Common myeloid progenitor, CD34-positive (primary cell): ENCODE results near the gene NOL4L.

ENCODE experiments used
- CTCF ChIA-PET: fragments of 350-600 bp; sonication (Branson Sonifier 250); formaldehyde crosslinking; loops from one replicate; lab custom pipeline; 2021; ENCODE audit warnings: antibody characterized with exemption; lab: Charles Lee
- POLR2A ChIA-PET: fragments of 350-600 bp; sonication (Branson Sonifier 250); formaldehyde crosslinking; loops from one replicate; lab custom pipeline; 2021; ENCODE audit warnings: antibody characterized with exemption; lab: Charles Lee
- DNase-seq, 3 donors: peaks; one replicate each; pipeline versions ENCODE4 v3.0.0 to v3.0.0-alpha.2; 2013
- H3K27ac ChIP-seq, 2 experiments: 1 replicate in 1 of 2; 2 replicates in 1 of 2; pipeline ENCODE4 v1.7.0; 2013; ENCODE audit warnings: inconsistent platforms in 2 of 2, low read length in 2 of 2, mild to moderate bottlenecking in 2 of 2, low read depth in 1 of 2, moderate library complexity in 1 of 2; ENCODE audit not compliant: severe bottlenecking in 2 of 2, insufficient read depth in 1 of 2, poor library complexity in 1 of 2
- H3K27me3 ChIP-seq, 5 experiments: replicated peaks in 2 of 5; 1 replicate in 3 of 5; 2 replicates in 2 of 5; pipeline versions ENCODE4 v1.6.1 to v1.7.0; 2013; ENCODE audit warnings: low read length in 4 of 5, mild to moderate bottlenecking in 2 of 5, moderate library complexity in 2 of 5, inconsistent platforms in 1 of 5; ENCODE audit not compliant: insufficient read depth in 5 of 5, control insufficient read depth in 4 of 5
- H3K36me3 ChIP-seq, 4 experiments: 1 replicate in 2 of 4; 2 replicates in 2 of 4; pipeline versions ENCODE4 v1.6.1 to v1.7.0; 2013; ENCODE audit warnings: low read length in 3 of 4, control low read depth in 1 of 4, mild to moderate bottlenecking in 1 of 4; ENCODE audit not compliant: control insufficient read depth in 4 of 4, insufficient read depth in 4 of 4
- H3K4me1 ChIP-seq, 4 experiments: 1 replicate in 3 of 4; 2 replicates in 1 of 4; pipeline versions ENCODE4 v1.6.1 to v1.7.1; 2013; ENCODE audit warnings: low read length in 3 of 4, mild to moderate bottlenecking in 3 of 4, control low read depth in 1 of 4, inconsistent platforms in 1 of 4, moderate library complexity in 1 of 4; ENCODE audit not compliant: control insufficient read depth in 4 of 4, insufficient read depth in 4 of 4; ENCODE audit errors: control extremely low read depth in 1 of 4
- H3K4me3 ChIP-seq, 7 experiments: 1 replicate in 4 of 7; 2 replicates in 3 of 7; pipeline versions ENCODE4 v1.5.1 to v1.7.0; 2013; ENCODE audit warnings: mild to moderate bottlenecking in 7 of 7, low read length in 6 of 7, moderate library complexity in 6 of 7, inconsistent platforms in 2 of 7, low read depth in 2 of 7, control low read depth in 1 of 7; ENCODE audit not compliant: insufficient read depth in 4 of 7, control insufficient read depth in 1 of 7; ENCODE audit errors: extremely low read depth in 1 of 7
- H3K9me3 ChIP-seq, 5 experiments: 1 replicate in 4 of 5; 2 replicates in 1 of 5; pipeline versions ENCODE4 v1.6.1 to v1.7.1; 2013; ENCODE audit warnings: low read length in 4 of 5, mild to moderate bottlenecking in 2 of 5, inconsistent platforms in 1 of 5, low read depth in 1 of 5, moderate library complexity in 1 of 5; ENCODE audit not compliant: control insufficient read depth in 4 of 5, insufficient read depth in 2 of 5; ENCODE audit errors: control extremely low read depth in 1 of 5
- WGBS: methylation state at CpG from one replicate; pipeline ENCODE4 v1.1.5; 2013; ENCODE audit not compliant: insufficient coverage; 5-methylcytosine and 5-hydroxymethylcytosine counted together

NOL4L gene

GRCh38 chr20:32484225-32484957 lies 100.7 kb downstream of the NOL4L start:
- Histone ChIP-seq H3K4me3 (peak overlapping the region; percentile 48 to 78 (median 65)), H3K9me3 (no peaks in the 10 kb centered on the region), H3K27ac (peak overlapping the region in 1 of 2 experiments; percentile 49), H3K27me3 (no peaks in the 10 kb centered on the region), H3K36me3 (peaks cover 0 to 19% (median 5%) of the 10 kb centered on the region in 4 experiments), H3K4me1 (peaks cover 4 to 51% (median 48%) of the 10 kb centered on the region in 4 experiments)
- WGBS = 0% methylated on average over 45 of the region's 74 CpGs
- DNase-seq = peak in 2 of 3 donors; percentile 44 to 67
- ChIA-PET CTCF (interaction anchor here (0.9 to 4.4 kb wide), 8 partner anchors 8 to 38 kb away, joined by 3 to 20 read pairs (median 8); no protein-coding TSS in a partner anchor), POLR2A (interaction anchor here (0.6 to 3.4 kb wide), 7 partner anchors 9 to 335 kb away, joined by 3 to 18 read pairs (median 5); no protein-coding TSS in a partner anchor)

- H3K4me1 ChIP-seq = peaks cover 5 to 59% (median 55%) of the 10 kb centered on the region in 4 experiments
- CTCF ChIA-PET = interaction anchor here (0.6 to 4.4 kb wide), 9 partner anchors 7 to 76 kb away, joined by 3 to 20 read pairs (median 4); no protein-coding TSS in a partner anchor
- POLR2A ChIA-PET = interaction anchor here (0.6 to 3.4 kb wide), 6 partner anchors 8 to 334 kb away, joined by 3 to 18 read pairs (median 4); no protein-coding TSS in a partner anchor
- H3K4me3 ChIP-seq = peak overlapping the region; percentile 49 to 85 (median 69)
- H3K36me3 ChIP-seq = peaks cover 0 to 23% (median 5%) of the 10 kb centered on the region in 4 experiments
- H3K9me3 ChIP-seq = no peaks in the 10 kb centered on the region
- no peak overlapping the region for H3K27ac ChIP-seq
- WGBS = under 1% methylated on average over 39 of the region's 79 CpGs
- DNase-seq = peak; percentile 80 to 93 (median 89)
- no peaks in the 10 kb centered on the region for H3K27me3 ChIP-seq
Measured at GRCh38 chr20:32483351-32484224, 101.5 kb downstream of the NOL4L start.

GRCh38 chr20:32482442-32483261 lies 102.5 kb downstream of the NOL4L start:
- peaks cover 0 to 23% (median 5%) of the 10 kb centered on the region in 4 experiments for H3K36me3 ChIP-seq
- DNase-seq = peak; percentile 43 to 82 (median 77)
- ChIA-PET CTCF (interaction anchor here (1.0 to 4.4 kb wide), 5 partner anchors 12 to 26 kb away, joined by 3 to 20 read pairs (median 5); no protein-coding TSS in a partner anchor), POLR2A (interaction anchor here (0.5 to 3.4 kb wide), 6 partner anchors 7 to 602 kb away, joined by 3 to 18 read pairs (median 3); no protein-coding TSS in a partner anchor)
- peaks cover 5 to 69% (median 64%) of the 10 kb centered on the region in 4 experiments for H3K4me1 ChIP-seq
- no peaks in the 10 kb centered on the region for H3K9me3 ChIP-seq
- no peaks in the 10 kb centered on the region for H3K27me3 ChIP-seq
- under 1% methylated on average over 41 of the region's 82 CpGs for WGBS
- H3K27ac ChIP-seq = peak overlapping the region in 1 of 2 experiments; percentile 40
- peak overlapping the region; percentile 63 to 85 (median 79) for H3K4me3 ChIP-seq

GRCh38 chr20:32482143-32482441 lies 103.0 kb downstream of the NOL4L start:
- no peaks in the 10 kb centered on the region for H3K9me3 ChIP-seq
- WGBS = no CpG with 5 or more reads among the region's 9 CpGs
- ChIA-PET CTCF (interaction anchor here (1.7 to 2.7 kb wide), 3 partner anchors 11 to 33 kb away, joined by 5 to 13 read pairs (median 8); no protein-coding TSS in a partner anchor), POLR2A (interaction anchor here (0.5 to 1.1 kb wide), 2 partner anchors 15 to 602 kb away, joined by 3 read pairs; no protein-coding TSS in a partner anchor)
- peaks cover 7 to 74% (median 70%) of the 10 kb centered on the region in 4 experiments for H3K4me1 ChIP-seq
- DNase-seq = no peak
- H3K27ac ChIP-seq = peak overlapping the region; percentile 29 to 40
- H3K27me3 ChIP-seq = no peaks in the 10 kb centered on the region
- H3K36me3 ChIP-seq = peaks cover 0 to 23% (median 5%) of the 10 kb centered on the region in 4 experiments
- H3K4me3 ChIP-seq = peak overlapping the region; percentile 63 to 85 (median 79)

GRCh38 chr20:32481311-32482142 lies 103.6 kb downstream of the NOL4L start:
- POLR2A ChIA-PET = interaction anchor here (1.1 kb wide), 1 partner anchor 16 kb away, joined by 3 read pairs; no protein-coding TSS in a partner anchor
- DNase-seq = no peak
- CTCF ChIA-PET = interaction anchor here (1.0 to 2.7 kb wide), 5 partner anchors 10 to 172 kb away, joined by 4 to 13 read pairs (median 5); no protein-coding TSS in a partner anchor
- no peaks in the 10 kb centered on the region for H3K27me3 ChIP-seq
- no peaks in the 10 kb centered on the region for H3K9me3 ChIP-seq
- H3K4me1 ChIP-seq = peaks cover 10 to 80% (median 76%) of the 10 kb centered on the region in 4 experiments
- H3K36me3 ChIP-seq = peaks cover 0 to 23% (median 5%) of the 10 kb centered on the region in 4 experiments
- peak overlapping the region in 1 of 2 experiments; percentile 29 for H3K27ac ChIP-seq
- WGBS = 32% methylated on average over 8 of the region's 13 CpGs
- peak overlapping the region in 6 of 7 experiments; percentile 66 to 85 (median 79) for H3K4me3 ChIP-seq
